ENCODE measurements around the gene KCNIP3.

GRCh38 chr2:95281071-95281470, 16.1 kb upstream of the KCNIP3 start:
- TF ChIP-seq POLR2AphosphoS5 (IDR thresholded peaks at IDR 0.05; ENCODE audit: borderline replicate concordance, low read depth, low read length), result no peak
- TF ChIP-seq EZH2 (IDR thresholded peaks at IDR 0.05), result no peak
- no peak for TF ChIP-seq FOXP2 (optimal IDR thresholded peaks at IDR 0.05; ENCODE audit: control extremely low read depth, extremely low read length, insufficient read depth)
